Mucosa of descending colon (tissue), 3 donors: Measurements from ENCODE around the gene ADAP1. TPM values are rescaled to one million over a fixed set of nuclear protein-coding genes. Genes with fewer than 3 reads are reported as not detected.

Experiments
- ATAC-seq: fragments of 200-7000 bp; cut with Tn5 transposase; one replicate; pipeline ENCODE4 v1.9.1; 2020; ENCODE audit warnings: mild to moderate bottlenecking, moderate library complexity
- DNase-seq, 3 donors: peaks; one replicate each; pipeline ENCODE4 v3.0.0-alpha.2; 2020
- H3K36me3 ChIP-seq: fragments of 200-600 bp; one replicate; pipeline ENCODE4 v1.8.0; 2021; ENCODE audit warnings: low read depth, mild to moderate bottlenecking
- H3K4me1 ChIP-seq: fragments of 200-600 bp; one replicate; pipeline ENCODE4 v1.8.0; 2021; ENCODE audit warnings: low read depth, mild to moderate bottlenecking
- H3K4me3 ChIP-seq: fragments of 200-600 bp; one replicate; pipeline ENCODE4 v1.8.0; 2021; ENCODE audit warnings: mild to moderate bottlenecking
- H3K9me3 ChIP-seq: fragments of 200-600 bp; one replicate; pipeline ENCODE4 v1.8.0; 2021; ENCODE audit warnings: mild to moderate bottlenecking
- intact Hi-C, 2 donors: fragments of 100-400 bp; cut with DNase I in 1 of 2; cut with micrococcal nuclease in 1 of 2; formaldehyde crosslinking; loops; one replicate each; pipeline versions ENCODE4 v1.11.0 to v1.11.1; 2022; cut with DNase I, micrococcal nuclease
- total RNA-seq, 3 donors: library from RNA; stranded (reverse); fragmentation: NEBNext Ultra II Directional in 2 of 3; extraction: Animal tissue kit (Norgen Biotek cat#: 25700) in 2 of 3; gene quantifications; one replicate each; pipeline versions ENCODE4 v1.2.1 to v1.2.4, GENCODE V29; 2021 to 2023
- TF ChIP-seq, protein P1 (sequence below): fragments of 200-600 bp; IDR thresholded peaks from one replicate; pipeline ENCODE4 v1.8.0; 2022; ENCODE audit warnings: antibody characterized with exemption, mild to moderate bottlenecking
- donor health status: DM: no; HTN: no; CAD: no; lungs with moderate emphysema.
- donor health status: DM: no; HTN: no; CAD: no.
- donor health status: DM: no; HTN: yes; CAD: no.

ADAP1 gene
- total RNA-seq, 3 donors from 2014 or later, result 80.7 to 153 (median 98.8) TPM

- ATAC-seq, result peak; percentile 5
- peaks cover 17% of the 10 kb centered on the region for H3K4me1 ChIP-seq
- H3K4me3 ChIP-seq, result no peak overlapping the region
- H3K9me3 ChIP-seq, result no peaks in the 10 kb centered on the region
- intact Hi-C loops, result no loop called here
- TF ChIP-seq, protein P1, sequence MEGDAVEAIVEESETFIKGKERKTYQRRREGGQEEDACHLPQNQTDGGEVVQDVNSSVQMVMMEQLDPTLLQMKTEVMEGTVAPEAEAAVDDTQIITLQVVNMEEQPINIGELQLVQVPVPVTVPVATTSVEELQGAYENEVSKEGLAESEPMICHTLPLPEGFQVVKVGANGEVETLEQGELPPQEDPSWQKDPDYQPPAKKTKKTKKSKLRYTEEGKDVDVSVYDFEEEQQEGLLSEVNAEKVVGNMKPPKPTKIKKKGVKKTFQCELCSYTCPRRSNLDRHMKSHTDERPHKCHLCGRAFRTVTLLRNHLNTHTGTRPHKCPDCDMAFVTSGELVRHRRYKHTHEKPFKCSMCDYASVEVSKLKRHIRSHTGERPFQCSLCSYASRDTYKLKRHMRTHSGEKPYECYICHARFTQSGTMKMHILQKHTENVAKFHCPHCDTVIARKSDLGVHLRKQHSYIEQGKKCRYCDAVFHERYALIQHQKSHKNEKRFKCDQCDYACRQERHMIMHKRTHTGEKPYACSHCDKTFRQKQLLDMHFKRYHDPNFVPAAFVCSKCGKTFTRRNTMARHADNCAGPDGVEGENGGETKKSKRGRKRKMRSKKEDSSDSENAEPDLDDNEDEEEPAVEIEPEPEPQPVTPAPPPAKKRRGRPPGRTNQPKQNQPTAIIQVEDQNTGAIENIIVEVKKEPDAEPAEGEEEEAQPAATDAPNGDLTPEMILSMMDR, result no peak
- peak in 2 of 3 donors; percentile 37 to 53 for DNase-seq
- no peaks in the 10 kb centered on the region for H3K36me3 ChIP-seq
Measured at GRCh38 chr7:952548-953441, 1.7 kb downstream of the ADAP1 start.

DNA sequence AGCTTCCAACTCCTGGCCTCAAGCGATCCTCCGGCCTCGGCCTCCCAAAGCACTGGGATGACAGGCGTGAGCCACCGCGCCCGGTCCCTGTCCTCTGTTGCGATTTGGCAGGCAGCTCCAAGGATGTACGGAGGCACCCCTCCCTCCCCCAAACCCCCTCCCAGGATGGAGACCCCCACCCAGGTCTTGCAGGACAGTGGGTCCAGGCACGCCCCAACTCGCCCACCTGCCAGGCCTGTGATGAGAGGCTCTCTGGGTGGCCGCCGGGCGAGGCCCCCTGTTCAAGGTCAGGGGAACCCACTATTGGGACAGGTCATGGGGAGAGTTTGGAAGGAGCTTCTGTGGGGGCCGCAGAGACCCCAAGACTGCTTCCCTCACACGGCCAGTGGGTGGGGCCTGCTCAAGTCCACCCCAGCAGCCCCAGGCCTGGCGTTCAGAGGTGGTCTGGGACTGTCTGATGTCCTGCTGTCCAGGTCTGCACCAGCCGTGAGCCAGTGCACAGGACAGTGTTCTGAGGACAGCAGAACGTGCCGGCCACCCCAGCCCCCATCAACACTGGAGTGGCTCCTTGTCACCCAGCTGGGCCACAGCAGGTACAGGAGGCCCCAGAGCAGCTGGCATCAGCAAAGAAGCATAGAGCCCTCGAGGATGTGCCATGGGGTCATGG, 2.5 kb downstream of the ADAP1 start:
- intact Hi-C loops, result no loop called here
- ATAC-seq (no peak), DNase-seq (peak in 1 of 3 donors; percentile 30)
- Histone ChIP-seq H3K36me3 (no peaks in the 10 kb centered on the region), H3K9me3 (no peaks in the 10 kb centered on the region), H3K4me1 (peaks cover 23% of the 10 kb centered on the region), H3K4me3 (no peak overlapping the region)
- TF ChIP-seq, protein P1, result no peak

- peak in 2 of 3 donors; percentile 47 to 55 for DNase-seq
Measured at GRCh38 chr7:949021-949934, 5.2 kb downstream of the ADAP1 start.

GRCh38 chr7:947391-948210, 6.9 kb downstream of the ADAP1 start:
- no peak for ATAC-seq
- intact Hi-C loops, result no loop called here
- TF ChIP-seq, protein P1, result no peak
- no peaks in the 10 kb centered on the region for H3K9me3 ChIP-seq
- H3K4me1 ChIP-seq, result peaks cover 13% of the 10 kb centered on the region
- peak in 2 of 3 donors; percentile 44 to 51 for DNase-seq
- H3K4me3 ChIP-seq, result no peak overlapping the region
- no peaks in the 10 kb centered on the region for H3K36me3 ChIP-seq

More at GRCh38 chr7:949021-949934, 5.2 kb downstream of the ADAP1 start:
- no peak overlapping the region for H3K4me3 ChIP-seq
- TF ChIP-seq, protein P1, result no peak
- H3K9me3 ChIP-seq, result no peaks in the 10 kb centered on the region
- ATAC-seq, result no peak
- peaks cover 25% of the 10 kb centered on the region for H3K4me1 ChIP-seq
- no peaks in the 10 kb centered on the region for H3K36me3 ChIP-seq
- intact Hi-C loops, result no loop called here
